ENCODE measurements around the gene MAP3K7CL.

The MAP3K7CL gene

GRCh38 chr21:29170944-29171343, 40.5 kb downstream of the MAP3K7CL start:
- no peak for DNase-seq

GRCh38 chr21:29172282-29172681, 41.8 kb downstream of the MAP3K7CL start:
- DNase-seq, result no peak

- no peak for DNase-seq
Measured at GRCh38 chr21:29174607-29175013, 44.2 kb downstream of the MAP3K7CL start.

- DNase-seq, result no peak
Measured at GRCh38 chr21:29175408-29176134, 45.1 kb downstream of the MAP3K7CL start.

- no peak for DNase-seq
Measured at GRCh38 chr21:29176471-29177120, 46.2 kb downstream of the MAP3K7CL start.

- DNase-seq, result no peak
Measured at GRCh38 chr21:29177800-29178199, 47.4 kb downstream of the MAP3K7CL start.

- no peak for DNase-seq
Measured at GRCh38 chr21:29178926-29179325, 48.5 kb downstream of the MAP3K7CL start.

- no peak for DNase-seq
Measured at GRCh38 chr21:29179503-29179902, 49.1 kb downstream of the MAP3K7CL start.

- DNase-seq, result no peak
Measured at GRCh38 chr21:29181799-29182470, 51.5 kb downstream of the MAP3K7CL start.

- DNase-seq, result no peak
Measured at GRCh38 chr21:29182691-29183092, 52.2 kb downstream of the MAP3K7CL start.

- no peak for DNase-seq
Measured at GRCh38 chr21:29184037-29184436, 53.6 kb downstream of the MAP3K7CL start.

GRCh38 chr21:29185172-29185571, 54.7 kb downstream of the MAP3K7CL start:
- DNase-seq, result no peak

- no peak for DNase-seq
Measured at GRCh38 chr21:29185633-29186032, 55.2 kb downstream of the MAP3K7CL start.

GRCh38 chr21:29186246-29186645, 55.8 kb downstream of the MAP3K7CL start:
- DNase-seq, result no peak

- no peak for DNase-seq
Measured at GRCh38 chr21:29187944-29188343, 57.5 kb downstream of the MAP3K7CL start.

GRCh38 chr21:29189353-29189752, 58.9 kb downstream of the MAP3K7CL start:
- no peak for DNase-seq

GRCh38 chr21:29190923-29191331, 60.5 kb downstream of the MAP3K7CL start:
- DNase-seq, result no peak

GRCh38 chr21:29193072-29193471, 62.6 kb downstream of the MAP3K7CL start:
- no peak for DNase-seq

- DNase-seq, result no peak
Measured at GRCh38 chr21:29193901-29194300, 63.5 kb downstream of the MAP3K7CL start.

- DNase-seq, result no peak
Measured at GRCh38 chr21:29194342-29194741, 63.9 kb downstream of the MAP3K7CL start.

GRCh38 chr21:29194847-29195246, 64.4 kb downstream of the MAP3K7CL start:
- no peak for DNase-seq

- no peak for DNase-seq
Measured at GRCh38 chr21:29195981-29196669, 65.7 kb downstream of the MAP3K7CL start.

GRCh38 chr21:29196670-29197191, 66.3 kb downstream of the MAP3K7CL start:
- DNase-seq, result no peak

All from NCI-H510A treated with DMSO at 0.1 percent for 48 hours (cell line).